Spleen (tissue), 11 donors: ENCODE measurements around the gene SLC39A11. TPM values are rescaled to one million over a fixed set of nuclear protein-coding genes. Genes with fewer than 3 reads are reported as not detected.

Experiments
- DNase-seq: peaks from one replicate; pipeline ENCODE4 v3.0.0-alpha.2; 2020
- H3K27ac ChIP-seq, 8 donors: fragments of 200-600 bp; sonication (generic) in 7 of 8; 1 replicate in 4 of 8; 2 replicates in 4 of 8; pipeline versions ENCODE4 v1.5.0 to v1.8.0; 2016 to 2021; ENCODE audit warnings: inconsistent platforms in 4 of 8, mild to moderate bottlenecking in 4 of 8, moderate library complexity in 1 of 8
- H3K27me3 ChIP-seq, 7 donors: fragments of 200-600 bp; sonication (generic) in 6 of 7; replicated peaks in 1 of 7; 1 replicate in 4 of 7; 2 replicates in 3 of 7; pipeline versions ENCODE4 v1.5.0 to v1.8.0; 2016 to 2021; ENCODE audit warnings: inconsistent platforms in 3 of 7, mild to moderate bottlenecking in 1 of 7
- H3K36me3 ChIP-seq, 6 donors: fragments of 200-600 bp; sonication (generic) in 5 of 6; 1 replicate in 4 of 6; 2 replicates in 2 of 6; pipeline versions ENCODE4 v1.5.0 to v1.8.0; 2016 to 2021; ENCODE audit warnings: inconsistent platforms in 2 of 6
- H3K4me1 ChIP-seq, 6 donors: fragments of 200-600 bp; sonication (generic) in 5 of 6; 1 replicate in 3 of 6; 2 replicates in 3 of 6; pipeline versions ENCODE4 v1.5.0 to v1.8.0; 2016 to 2021; ENCODE audit warnings: inconsistent platforms in 3 of 6
- H3K4me3 ChIP-seq, 8 donors: fragments of 200-600 bp; sonication (generic) in 7 of 8; 1 replicate in 4 of 8; 2 replicates in 4 of 8; pipeline versions ENCODE4 v1.5.0 to v1.8.0; 2016 to 2021; ENCODE audit warnings: inconsistent platforms in 4 of 8, mild to moderate bottlenecking in 4 of 8, moderate library complexity in 2 of 8
- H3K9me3 ChIP-seq, 8 donors: fragments of 200-600 bp; sonication (generic) in 7 of 8; 1 replicate in 4 of 8; 2 replicates in 4 of 8; pipeline versions ENCODE4 v1.5.0 to v1.8.0; 2016 to 2021; ENCODE audit warnings: inconsistent platforms in 4 of 8
- CTCF ChIP-seq, 11 experiments: fragments of 200-600 bp in 7 of 11; fragments of 450-650 bp in 4 of 11; sonication (generic) in 4 of 11; IDR thresholded peaks in 8 of 11; conservative IDR thresholded peaks in 3 of 11; 1 replicate in 7 of 11; 2 replicates in 4 of 11; pipeline versions ENCODE4 v1.4.0 to v1.8.0; 2016 to 2021; ENCODE audit warnings: antibody characterized with exemption in 11 of 11, inconsistent platforms in 4 of 11, mild to moderate bottlenecking in 1 of 11
- POLR2A ChIP-seq, 3 donors: fragments of 450-650 bp; IDR thresholded peaks; one replicate each; pipeline ENCODE4 v1.5.1; 2017; ENCODE audit warnings: antibody characterized with exemption in 3 of 3, mild to moderate bottlenecking in 1 of 3
- POLR2AphosphoS5 ChIP-seq, 3 donors: sonication (generic); formaldehyde crosslinking; IDR thresholded peaks; one replicate each; pipeline ENCODE4 v1.5.1; 2017; ENCODE audit warnings: antibody characterized with exemption in 3 of 3
- WGBS, 5 donors: extraction: QIAGEN DNeasy Blood & Tissue Kit in 3 of 5; methylation state at CpG; one replicate each; pipeline versions ENCODE4 v1.1.5 to v1.1.7; 2013 to 2018; 5-methylcytosine and 5-hydroxymethylcytosine counted together
- intact Hi-C: fragments of 100-400 bp; cut with DNase I; formaldehyde crosslinking; loops from one replicate; pipeline ENCODE4 v1.15.0; 2023; ENCODE audit warnings: low total_unique reads
- polyA plus RNA-seq, 3 donors: library from polyadenylated mRNA; stranded (reverse); fragments of 200-250 nt; gene quantifications; one replicate each; pipeline ENCODE4 v1.2.1, GENCODE V29; 2013
- total RNA-seq, 7 donors: library from RNA; depleted of rRNA in 3 of 7; stranded (reverse); fragments of >200 nt in 3 of 7; fragmentation: NEBNext Ultra II Directional in 4 of 7; extraction: Animal tissue kit (Norgen Biotek cat#: 25700) in 4 of 7; gene quantifications; one replicate each; pipeline versions ENCODE4 v1.1.0 to v1.2.1, GENCODE V29; 2016 to 2021
- donor health status: healthy with polysubstance abuse.
- donor health status: DM: no; HTN: no; CAD: no; lungs with moderate emphysema.
- donor health status: DM: no; HTN: no; CAD: no.
- donor health status: Bipolar disorder and iron deficiency.
- donor health status: healthy.
- donor health status: DM: no; HTN: no; CAD: no.
- donor health status: DM: yes; HTN: yes; CAD: no.

Gene SLC39A11
- total and polyA plus RNA-seq, 10 donors = 4.1 to 45.2 (median 27.8) TPM

GRCh38 chr17:72971226-72971880, 121.1 kb downstream of the SLC39A11 start:
- H3K4me1 ChIP-seq = peaks cover 0 to 15% (median under 1%) of the 10 kb centered on the region in 6 donors
- intact Hi-C loops = no loop called here
- H3K36me3 ChIP-seq = no peaks in the 10 kb centered on the region
- peaks cover 0 to 3% (median 0%) of the 10 kb centered on the region in 8 donors for H3K9me3 ChIP-seq
- no peak for DNase-seq
- no peak overlapping the region for H3K27ac ChIP-seq
- WGBS, 5 donors = 76 to 83% (median 81%) methylated on average over 11 of the region's 11 CpGs
- H3K4me3 ChIP-seq = no peak overlapping the region
- H3K27me3 ChIP-seq = no peaks in the 10 kb centered on the region
- TF ChIP-seq CTCF (IDR thresholded peaks at IDR 0.05 in 8 of 11, conservative IDR thresholded peaks at IDR 0.05 in 3 of 11) (no peak), POLR2AphosphoS5 (IDR thresholded peaks at IDR 0.05) (no peak), POLR2A (IDR thresholded peaks at IDR 0.05) (no peak)

GRCh38 chr17:72970797-72971196, 121.7 kb downstream of the SLC39A11 start:
- Histone ChIP-seq H3K36me3 (no peaks in the 10 kb centered on the region), H3K27ac (no peak overlapping the region), H3K4me1 (peaks cover 0 to 15% (median 0%) of the 10 kb centered on the region in 6 donors), H3K27me3 (no peaks in the 10 kb centered on the region), H3K4me3 (no peak overlapping the region), H3K9me3 (peaks cover 0 to 3% (median 0%) of the 10 kb centered on the region in 8 donors)
- 91 to 95% (median 94%) methylated on average over 10 of the region's 10 CpGs for WGBS, 5 donors
- intact Hi-C loops = no loop called here
- TF ChIP-seq POLR2AphosphoS5 (IDR thresholded peaks at IDR 0.05) (no peak), POLR2A (IDR thresholded peaks at IDR 0.05) (no peak), CTCF (IDR thresholded peaks at IDR 0.05 in 8 of 11, conservative IDR thresholded peaks at IDR 0.05 in 3 of 11) (no peak)
- DNase-seq = no peak

- H3K4me1 ChIP-seq = peaks cover 0 to 15% (median 0%) of the 10 kb centered on the region in 6 donors
- no peaks in the 10 kb centered on the region for H3K27me3 ChIP-seq
- H3K4me3 ChIP-seq = no peak overlapping the region
- no peak overlapping the region for H3K27ac ChIP-seq
- no peaks in the 10 kb centered on the region for H3K36me3 ChIP-seq
- H3K9me3 ChIP-seq = no peaks in the 10 kb centered on the region
- no peak for DNase-seq
- intact Hi-C loops = no loop called here
- WGBS, 5 donors = 79 to 89% (median 86%) methylated on average over 5 of the region's 5 CpGs
- TF ChIP-seq POLR2AphosphoS5 (IDR thresholded peaks at IDR 0.05) (no peak), POLR2A (IDR thresholded peaks at IDR 0.05) (no peak), CTCF (IDR thresholded peaks at IDR 0.05 in 8 of 11, conservative IDR thresholded peaks at IDR 0.05 in 3 of 11) (no peak)
These were observed 122.2 kb downstream of the SLC39A11 start for GRCh38 chr17:72970246-72970645.

- Histone ChIP-seq H3K9me3 (no peaks in the 10 kb centered on the region), H3K27me3 (no peaks in the 10 kb centered on the region), H3K27ac (no peak overlapping the region), H3K36me3 (no peaks in the 10 kb centered on the region), H3K4me3 (no peak overlapping the region), H3K4me1 (peaks cover 0 to 15% (median 0%) of the 10 kb centered on the region in 6 donors)
- 89 to 98% (median 93%) methylated on average over 5 of the region's 5 CpGs for WGBS, 5 donors
- TF ChIP-seq POLR2A (IDR thresholded peaks at IDR 0.05) = no peak
- no peak for TF ChIP-seq POLR2AphosphoS5 (IDR thresholded peaks at IDR 0.05)
- no peak for TF ChIP-seq CTCF (IDR thresholded peaks at IDR 0.05 in 8 of 11, conservative IDR thresholded peaks at IDR 0.05 in 3 of 11)
- intact Hi-C loops = no loop called here
- DNase-seq = no peak
These were observed 123.1 kb downstream of the SLC39A11 start for GRCh38 chr17:72969293-72969906.
